Bronchial epithelial cell (primary cell): ENCODE measurements around the gene SLC44A3. TPM values are rescaled to one million over a fixed set of nuclear protein-coding genes. Genes with fewer than 3 reads are reported as not detected.
A peak's percentile ranks its signal among the peaks of the same experiment; 100 is the strongest.

Experiments used
- DNase-seq: peaks from one replicate; pipeline ENCODE4 v3.0.0-alpha.2; 2010; ENCODE audit warnings: low read depth
- FAIRE-seq: peaks from 2 replicates; lab custom pipeline; 2011; peaks lifted over from hg19 to GRCh38; lab: Jason Lieb, UNC
- H3K27me3 ChIP-seq: 2 replicates; pipeline ENCODE4 v1.5.1; 2011; ENCODE audit warnings: low read length; ENCODE audit not compliant: control insufficient read depth, insufficient read depth
- H3K36me3 ChIP-seq: 2 replicates; pipeline ENCODE4 v1.5.1; 2011; ENCODE audit warnings: low read length; ENCODE audit not compliant: control insufficient read depth, insufficient read depth
- H3K4me3 ChIP-seq: 2 replicates; pipeline ENCODE4 v1.5.1; 2011; ENCODE audit warnings: mild to moderate bottlenecking, low read depth, low read length, control low read depth
- total RNA-seq: library from RNA; depleted of rRNA; stranded (reverse); fragments of >200 nt; gene quantifications from 2 replicates; pipeline ENCODE4 v1.2.1, GENCODE V29; 2014
- TF ChIP-seq, protein P1 (sequence below): IDR thresholded peaks from 2 replicates; pipeline ENCODE4 v1.5.1; 2011; ENCODE audit warnings: mild to moderate bottlenecking, moderate library complexity, low read length, control low read depth, inconsistent platforms; ENCODE audit not compliant: insufficient read depth, severe bottlenecking

SLC44A3 gene
- total RNA-seq, 1 donor from 2014 or later = 2.4 TPM

DNA sequence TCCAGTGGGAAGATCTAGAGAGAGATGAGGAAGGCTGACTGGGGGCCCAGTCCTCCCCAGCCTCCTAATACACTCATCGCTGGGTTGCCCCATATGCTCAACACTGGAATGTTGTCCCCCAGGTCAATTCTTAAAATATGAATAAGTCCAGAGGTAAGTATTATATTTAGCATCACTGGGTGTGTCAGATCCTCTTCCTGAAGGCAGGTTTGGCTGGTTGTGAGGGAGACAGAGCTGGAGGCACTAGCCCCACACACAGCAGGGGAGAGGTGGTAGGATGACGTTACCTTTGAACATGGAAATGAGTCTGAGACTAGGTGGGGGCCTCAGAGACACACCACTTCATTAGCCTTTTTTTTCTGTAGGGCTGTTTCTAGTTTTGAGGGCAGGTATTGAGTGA lies 42.6 kb downstream of the SLC44A3 start:
- no peak for FAIRE-seq
- Histone ChIP-seq H3K27me3 (no peaks in the 10 kb centered on the region), H3K36me3 (no peaks in the 10 kb centered on the region), H3K4me3 (no peak overlapping the region)
- DNase-seq = peak; percentile 93
- TF ChIP-seq, protein P1, sequence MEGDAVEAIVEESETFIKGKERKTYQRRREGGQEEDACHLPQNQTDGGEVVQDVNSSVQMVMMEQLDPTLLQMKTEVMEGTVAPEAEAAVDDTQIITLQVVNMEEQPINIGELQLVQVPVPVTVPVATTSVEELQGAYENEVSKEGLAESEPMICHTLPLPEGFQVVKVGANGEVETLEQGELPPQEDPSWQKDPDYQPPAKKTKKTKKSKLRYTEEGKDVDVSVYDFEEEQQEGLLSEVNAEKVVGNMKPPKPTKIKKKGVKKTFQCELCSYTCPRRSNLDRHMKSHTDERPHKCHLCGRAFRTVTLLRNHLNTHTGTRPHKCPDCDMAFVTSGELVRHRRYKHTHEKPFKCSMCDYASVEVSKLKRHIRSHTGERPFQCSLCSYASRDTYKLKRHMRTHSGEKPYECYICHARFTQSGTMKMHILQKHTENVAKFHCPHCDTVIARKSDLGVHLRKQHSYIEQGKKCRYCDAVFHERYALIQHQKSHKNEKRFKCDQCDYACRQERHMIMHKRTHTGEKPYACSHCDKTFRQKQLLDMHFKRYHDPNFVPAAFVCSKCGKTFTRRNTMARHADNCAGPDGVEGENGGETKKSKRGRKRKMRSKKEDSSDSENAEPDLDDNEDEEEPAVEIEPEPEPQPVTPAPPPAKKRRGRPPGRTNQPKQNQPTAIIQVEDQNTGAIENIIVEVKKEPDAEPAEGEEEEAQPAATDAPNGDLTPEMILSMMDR = no peak

GRCh38 chr1:94863297-94863911 lies 43.2 kb downstream of the SLC44A3 start:
- H3K27me3 ChIP-seq = no peaks in the 10 kb centered on the region
- DNase-seq (peak; percentile 51), FAIRE-seq (no peak)
- no peak overlapping the region for H3K4me3 ChIP-seq
- TF ChIP-seq, protein P1 = no peak
- H3K36me3 ChIP-seq = no peaks in the 10 kb centered on the region

GRCh38 chr1:94863919-94864318 lies 43.8 kb downstream of the SLC44A3 start:
- Histone ChIP-seq H3K4me3 (no peak overlapping the region), H3K36me3 (no peaks in the 10 kb centered on the region), H3K27me3 (no peaks in the 10 kb centered on the region)
- TF ChIP-seq, protein P1 = no peak
- peak; percentile 89 for DNase-seq
- FAIRE-seq = no peak

GRCh38 chr1:94864821-94865220 lies 44.7 kb downstream of the SLC44A3 start:
- peak; percentile 11 for DNase-seq
- no peaks in the 10 kb centered on the region for H3K27me3 ChIP-seq
- TF ChIP-seq, protein P1 = no peak
- no peak overlapping the region for H3K4me3 ChIP-seq
- H3K36me3 ChIP-seq = no peaks in the 10 kb centered on the region
- no peak for FAIRE-seq

GRCh38 chr1:94865360-94865759 lies 45.2 kb downstream of the SLC44A3 start:
- FAIRE-seq (no peak), DNase-seq (peak; percentile 22)
- H3K36me3 ChIP-seq = no peaks in the 10 kb centered on the region
- H3K4me3 ChIP-seq = no peak overlapping the region
- TF ChIP-seq, protein P1 = no peak
- H3K27me3 ChIP-seq = no peaks in the 10 kb centered on the region
